Measurements from ENCODE around the gene TMPRSS6. TPM values are rescaled to one million over a fixed set of nuclear protein-coding genes. Genes with fewer than 3 reads are reported as not detected.

The TMPRSS6 gene
- polyA plus RNA-seq, 3 donors, result not detected

GRCh38 chr22:37153901-37154300 lies 44.4 kb upstream of the TMPRSS6 start:
- Mint-ChIP-seq H3K27ac (no peak overlapping the region), H3K9me3 (peaks cover 0 to 6% (median 0%) of the 10 kb centered on the region in 7 donors), H3K4me1 (peaks cover 23% of the 10 kb centered on the region), H3K36me3 (no peaks in the 10 kb centered on the region), H3K4me3 (no peak overlapping the region), H3K27me3 (ENCODE audit: low read depth in 3 of 3) (peaks cover 6 to 14% (median 10%) of the 10 kb centered on the region in 3 donors)
- Histone ChIP-seq H3K4me2 (replicated peaks; ENCODE audit: extremely low read depth, low read length, poor library complexity, severe bottlenecking) (no peak overlapping the region), H3K27ac (ENCODE audit: low read depth in 1 of 2, low read length in 2 of 2) (no peak overlapping the region), H3K79me2 (ENCODE audit: insufficient read depth, low read length) (no peaks in the 10 kb centered on the region), H2AFZ (ENCODE audit: insufficient read depth, low read depth, low read length, poor library complexity, severe bottlenecking) (no peak overlapping the region), H3K9me3 (replicated peaks in 1 of 2; ENCODE audit: control insufficient read depth in 1 of 2, insufficient read depth in 1 of 2, low read length in 2 of 2) (no peaks in the 10 kb centered on the region), H3K4me3 (replicated peaks in 1 of 3; ENCODE audit: low read depth in 2 of 3, low read length in 3 of 3) (no peak overlapping the region), H3K27me3 (ENCODE audit: control insufficient read depth in 2 of 2, insufficient read depth in 2 of 2, low read length in 2 of 2) (no peaks in the 10 kb centered on the region), H3K9ac (ENCODE audit: insufficient read depth, low read length, poor library complexity, severe bottlenecking) (no peak overlapping the region), H4K20me1 (ENCODE audit: insufficient read depth, low read length) (no peaks in the 10 kb centered on the region), H3K4me1 (ENCODE audit: control insufficient read depth in 1 of 2, insufficient read depth in 2 of 2, low read length in 2 of 2) (peaks cover 10% of the 10 kb centered on the region in 2 donors), H3K36me3 (replicated peaks in 1 of 2; ENCODE audit: control insufficient read depth in 1 of 2, insufficient read depth in 2 of 2, low read length in 2 of 2) (no peaks in the 10 kb centered on the region)
- intact Hi-C loops (cut with micrococcal nuclease), result no loop called here
- WGBS (ENCODE audit: insufficient coverage), result no CpG with 5 or more reads among the region's 6 CpGs
- no peak for DNase-seq
- TF ChIP-seq CTCF (IDR thresholded peaks at IDR 0.05), result no peak

- no peaks in the 10 kb centered on the region for H4K20me1 ChIP-seq (ENCODE audit: insufficient read depth, low read length)
- no peak overlapping the region for H3K27ac Mint-ChIP-seq
- no peak for DNase-seq
- H2AFZ ChIP-seq (ENCODE audit: insufficient read depth, low read depth, low read length, poor library complexity, severe bottlenecking), result no peak overlapping the region
- H3K4me1 Mint-ChIP-seq, result peaks cover 3% of the 10 kb centered on the region
- no peaks in the 10 kb centered on the region for H3K36me3 ChIP-seq (replicated peaks in 1 of 2; ENCODE audit: control insufficient read depth in 1 of 2, insufficient read depth in 2 of 2, low read length in 2 of 2)
- no peaks in the 10 kb centered on the region for H3K27me3 ChIP-seq (ENCODE audit: control insufficient read depth in 2 of 2, insufficient read depth in 2 of 2, low read length in 2 of 2)
- intact Hi-C loops (cut with micrococcal nuclease), result no loop called here
- H3K79me2 ChIP-seq (ENCODE audit: insufficient read depth, low read length), result no peaks in the 10 kb centered on the region
- no peak overlapping the region for H3K4me3 Mint-ChIP-seq
- peaks cover 3 to 4% (median 3%) of the 10 kb centered on the region in 3 donors for H3K27me3 Mint-ChIP-seq (ENCODE audit: low read depth in 3 of 3)
- TF ChIP-seq CTCF (IDR thresholded peaks at IDR 0.05), result no peak
- no peak overlapping the region for H3K27ac ChIP-seq (ENCODE audit: low read depth in 1 of 2, low read length in 2 of 2)
- H3K36me3 Mint-ChIP-seq, result no peaks in the 10 kb centered on the region
- H3K9me3 ChIP-seq (replicated peaks in 1 of 2; ENCODE audit: control insufficient read depth in 1 of 2, insufficient read depth in 1 of 2, low read length in 2 of 2), result no peaks in the 10 kb centered on the region
- no peak overlapping the region for H3K4me3 ChIP-seq (replicated peaks in 1 of 3; ENCODE audit: low read depth in 2 of 3, low read length in 3 of 3)
- no peak overlapping the region for H3K4me2 ChIP-seq (replicated peaks; ENCODE audit: extremely low read depth, low read length, poor library complexity, severe bottlenecking)
- H3K9ac ChIP-seq (ENCODE audit: insufficient read depth, low read length, poor library complexity, severe bottlenecking), result no peak overlapping the region
- no peaks in the 10 kb centered on the region for H3K4me1 ChIP-seq (ENCODE audit: control insufficient read depth in 1 of 2, insufficient read depth in 2 of 2, low read length in 2 of 2)
- peaks cover 0 to 6% (median 0%) of the 10 kb centered on the region in 7 donors for H3K9me3 Mint-ChIP-seq
Observed at GRCh38 chr22:37151401-37151800, 41.9 kb upstream of the TMPRSS6 start.

Data from CD14-positive monocyte (primary cell).